NCI-H748 treated with DMSO at 0.1 percent for 48 hours (cell line): Measurements from ENCODE around the gene TIMM8A.

Experiments used
- DNase-seq: peaks from one replicate; lab custom pipeline; 2025; lab: John Stamatoyannopoulos, UW

Gene TIMM8A, protein sequence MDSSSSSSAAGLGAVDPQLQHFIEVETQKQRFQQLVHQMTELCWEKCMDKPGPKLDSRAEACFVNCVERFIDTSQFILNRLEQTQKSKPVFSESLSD

DNA sequence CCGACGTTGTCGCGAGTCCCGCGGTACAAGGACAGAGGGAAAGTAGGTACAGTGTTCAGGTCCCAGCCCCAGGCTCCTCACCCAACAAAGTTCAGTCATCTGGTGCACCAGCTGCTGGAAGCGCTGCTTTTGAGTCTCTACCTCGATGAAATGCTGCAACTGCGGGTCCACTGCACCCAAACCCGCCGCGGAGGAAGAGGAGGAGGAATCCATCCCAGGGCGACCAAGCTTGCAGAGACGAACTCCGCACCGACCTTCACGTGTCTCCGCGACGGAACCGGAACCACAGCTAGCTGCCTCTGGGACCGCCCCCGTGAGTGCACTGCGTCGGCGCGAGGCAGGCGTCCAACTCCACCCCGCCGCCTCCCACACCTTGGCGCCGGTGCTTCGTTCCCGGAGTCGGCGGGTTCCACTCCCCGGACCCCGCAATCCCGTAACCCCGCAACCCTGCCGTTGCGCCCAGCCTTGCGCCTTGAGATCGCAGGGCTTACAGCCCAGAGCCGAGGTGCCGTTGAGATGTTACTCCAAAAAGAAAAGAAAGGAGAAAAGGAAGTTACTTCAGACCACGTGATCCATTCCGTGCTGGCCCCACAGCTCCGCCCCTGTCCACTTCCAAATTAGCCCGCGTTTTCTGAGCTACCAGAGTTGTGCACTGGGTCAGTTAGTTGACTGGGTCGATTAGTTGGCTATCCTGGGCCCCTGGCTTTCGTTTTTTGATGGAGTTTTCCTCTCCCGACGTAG, at the start of gene TIMM8A:
Gene TIMM8A (minus strand): TSS at position 291 of the 741 bp plus-strand sequence. CDS start 78 bp downstream, at position 213.
- peak; percentile 33 for DNase-seq

DNA sequence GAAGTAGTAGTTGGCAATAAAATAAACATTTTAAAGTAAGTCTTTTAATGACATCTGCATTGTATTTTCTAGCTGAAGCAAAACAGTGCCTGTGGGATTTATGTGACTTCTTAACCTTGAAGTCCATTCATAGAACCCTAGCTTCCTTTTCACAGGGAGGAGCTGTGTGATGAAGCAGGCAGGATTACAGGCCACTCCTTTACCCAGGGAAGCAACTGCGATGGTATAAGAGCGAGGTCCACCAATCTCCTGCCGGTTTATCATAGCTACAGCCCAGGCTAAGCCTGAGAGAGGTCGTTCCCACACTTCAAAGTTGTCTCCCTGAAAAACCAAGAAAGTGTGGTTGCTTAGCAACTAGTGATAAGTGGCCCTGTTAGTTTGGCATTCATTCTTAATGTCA, 49.2 kb upstream of the TIMM8A start:
- DNase-seq, result no peak

DNA sequence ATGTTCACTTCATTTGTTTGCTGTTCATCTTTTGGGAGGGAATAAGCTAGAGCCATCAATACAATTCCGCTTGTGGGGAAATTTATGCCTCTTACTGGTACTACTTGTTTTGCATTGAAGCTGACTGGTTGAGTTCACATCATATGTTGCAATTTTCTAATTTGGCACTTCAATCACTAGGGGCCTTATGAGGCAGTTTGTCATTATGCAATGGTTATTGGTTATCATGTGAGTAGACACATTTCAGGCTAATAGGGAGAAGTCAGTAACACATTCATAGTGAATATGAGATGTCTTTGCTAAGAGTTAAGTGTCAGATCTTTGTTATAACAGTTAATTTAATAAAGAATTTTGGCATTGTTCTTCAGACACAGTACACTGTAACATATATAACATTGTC, 47.2 kb upstream of the TIMM8A start:
- DNase-seq, result no peak

DNA sequence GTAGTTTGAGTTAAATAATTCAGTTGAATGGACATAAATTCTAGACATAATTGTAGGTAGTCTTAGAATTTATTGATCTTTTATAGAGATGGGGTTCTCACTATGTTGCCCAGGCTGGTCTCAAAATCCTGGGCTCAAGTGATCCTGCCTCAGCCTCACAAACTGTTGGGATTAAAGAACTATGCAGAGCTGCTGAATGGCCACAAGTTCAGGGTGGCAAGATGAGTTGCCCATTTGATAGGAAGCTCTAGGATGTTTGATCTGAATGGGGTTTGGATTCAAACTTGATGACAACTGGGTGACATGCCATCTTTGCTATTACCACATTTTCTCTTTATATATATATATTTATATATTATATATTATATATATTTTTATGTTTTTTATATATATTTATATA, 45.8 kb upstream of the TIMM8A start:
- no peak for DNase-seq

DNA sequence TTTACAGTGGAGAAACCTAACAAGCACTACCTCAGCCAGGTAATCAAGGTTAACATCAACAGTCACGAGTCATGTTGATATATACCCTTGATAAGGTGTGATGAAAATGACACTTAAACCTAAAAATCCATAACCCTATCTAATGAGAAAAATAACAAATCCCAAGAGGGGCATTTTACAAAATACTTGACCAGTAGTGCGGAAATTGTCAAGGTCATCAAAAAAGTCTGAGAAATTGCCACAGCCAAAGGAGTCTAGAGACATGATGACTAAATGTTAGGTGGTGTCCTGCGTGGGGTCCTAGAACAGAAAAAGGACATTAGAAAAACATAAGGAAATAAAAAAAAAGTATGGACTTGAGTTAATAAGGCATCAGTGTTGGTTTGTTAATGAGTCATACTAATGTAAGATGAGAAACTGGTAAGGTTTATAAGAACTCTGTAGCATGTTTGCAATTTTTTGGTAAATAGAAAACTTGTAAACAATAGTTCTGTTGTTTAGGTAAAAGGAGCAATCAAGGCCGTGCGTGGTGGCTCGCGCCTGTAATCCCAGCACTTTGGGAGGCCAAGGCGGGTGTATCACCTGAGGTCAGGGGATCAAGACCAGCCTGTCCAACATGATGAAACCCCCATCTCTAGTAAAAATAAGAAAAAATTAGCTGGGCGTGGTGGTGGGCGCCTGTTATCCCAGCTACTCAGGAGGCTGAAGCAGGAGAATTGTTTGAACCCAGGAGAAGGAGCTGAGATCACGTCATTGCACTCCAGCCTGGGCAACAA, 45.2 kb upstream of the TIMM8A start:
- DNase-seq, result no peak

DNA sequence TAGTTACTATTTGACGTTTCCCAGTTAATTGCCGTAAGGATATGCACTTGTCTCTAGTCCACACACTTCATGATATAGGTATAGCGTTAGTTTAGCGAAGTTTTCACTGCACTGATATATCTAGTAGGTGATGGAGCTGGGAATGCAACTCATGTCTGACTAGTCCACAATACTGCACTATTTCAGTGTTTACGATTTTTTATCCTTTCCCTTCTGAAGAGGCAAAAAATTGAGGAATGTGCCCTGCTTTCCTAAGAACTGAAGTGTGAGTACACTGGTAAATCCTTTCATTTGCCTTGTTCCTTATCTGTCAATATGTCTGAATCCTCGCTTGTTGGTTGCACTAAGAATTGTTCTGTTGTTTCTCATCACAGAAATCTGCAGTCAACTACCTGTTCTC, 43.3 kb upstream of the TIMM8A start:
- no peak for DNase-seq

DNA sequence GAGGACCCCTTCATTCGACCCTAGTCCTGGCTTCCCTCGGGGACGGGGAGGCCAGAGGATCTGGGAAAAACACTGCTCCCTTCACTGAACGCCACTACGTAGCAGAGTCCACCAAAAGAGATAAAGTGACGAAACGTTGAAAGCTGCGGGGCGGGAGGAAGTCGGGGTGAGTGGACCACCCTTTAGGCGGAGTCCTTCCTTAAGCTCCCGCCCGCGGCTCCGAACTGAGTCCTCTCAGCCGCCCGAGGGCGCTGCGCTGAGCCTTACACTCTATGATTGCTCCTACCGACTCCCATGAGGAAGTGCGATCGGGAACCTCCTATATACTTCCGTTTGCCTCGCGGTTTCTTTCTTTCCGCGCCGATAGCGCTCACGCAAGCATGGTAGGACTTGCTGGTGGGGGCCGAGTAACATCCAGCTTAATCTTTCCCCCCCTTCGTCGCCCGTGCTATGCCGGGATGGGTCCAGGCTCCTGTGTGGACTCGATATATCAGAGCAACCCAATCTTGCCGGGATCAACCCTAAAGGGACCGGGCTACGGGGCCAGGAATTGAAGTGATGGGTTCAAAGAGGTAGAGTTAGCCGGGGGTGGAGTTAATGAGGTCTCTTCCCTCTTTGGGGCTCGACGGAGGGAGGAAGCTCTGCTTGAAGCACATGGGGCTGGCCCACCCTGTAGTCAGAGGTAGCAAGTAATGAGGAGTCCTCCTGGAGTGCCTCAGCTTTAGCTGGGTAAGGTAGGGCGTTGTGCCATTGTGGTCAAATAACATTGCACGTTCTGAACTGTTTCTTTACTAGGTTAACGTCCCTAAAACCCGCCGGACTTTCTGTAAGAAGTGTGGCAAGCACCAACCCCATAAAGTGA, 42.4 kb upstream of the TIMM8A start, which contains the start of gene RPL36A:
Gene RPL36A (plus strand): TSS at position 348 of the 862 bp plus-strand sequence. CDS start 33 bp downstream, at position 381.
- DNase-seq, result peak; percentile 78

DNA sequence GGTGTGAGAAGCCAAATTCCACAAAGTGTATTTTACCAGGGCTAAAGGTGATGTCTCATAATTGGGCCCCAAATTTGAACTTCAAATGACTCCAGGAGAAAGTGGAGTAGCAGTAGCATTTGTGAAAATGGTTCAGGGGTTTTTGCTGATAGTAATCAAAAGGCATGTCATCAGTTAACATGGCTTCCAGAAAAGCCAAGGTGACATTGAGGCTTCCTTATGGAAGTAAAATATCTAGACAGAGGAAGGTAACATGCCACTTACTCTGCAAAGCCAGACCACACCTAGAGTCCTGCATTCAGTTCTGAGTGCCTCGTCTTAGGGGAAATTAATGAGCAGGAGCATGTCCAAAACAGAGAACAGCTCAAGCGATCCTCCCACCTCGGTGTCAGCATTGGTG, 40.1 kb upstream of the TIMM8A start:
- DNase-seq, result no peak

DNA sequence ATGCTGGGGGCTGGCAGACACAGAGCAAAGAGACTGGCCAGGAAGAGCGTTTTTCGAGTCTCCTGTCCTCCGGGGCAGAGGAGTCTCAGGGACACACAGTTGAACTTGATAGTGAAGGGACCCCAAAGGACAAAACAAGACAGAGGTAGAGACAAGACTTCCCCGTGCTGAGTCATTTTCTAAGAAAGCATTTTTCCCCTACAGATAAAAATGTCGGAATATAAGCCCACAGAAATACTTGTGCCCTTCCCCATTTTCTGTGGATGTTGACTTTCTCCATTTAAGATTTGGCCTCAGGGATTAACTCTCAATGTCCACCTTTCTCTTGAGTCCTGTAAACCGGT, 38.0 kb upstream of the TIMM8A start:
- no peak for DNase-seq

DNA sequence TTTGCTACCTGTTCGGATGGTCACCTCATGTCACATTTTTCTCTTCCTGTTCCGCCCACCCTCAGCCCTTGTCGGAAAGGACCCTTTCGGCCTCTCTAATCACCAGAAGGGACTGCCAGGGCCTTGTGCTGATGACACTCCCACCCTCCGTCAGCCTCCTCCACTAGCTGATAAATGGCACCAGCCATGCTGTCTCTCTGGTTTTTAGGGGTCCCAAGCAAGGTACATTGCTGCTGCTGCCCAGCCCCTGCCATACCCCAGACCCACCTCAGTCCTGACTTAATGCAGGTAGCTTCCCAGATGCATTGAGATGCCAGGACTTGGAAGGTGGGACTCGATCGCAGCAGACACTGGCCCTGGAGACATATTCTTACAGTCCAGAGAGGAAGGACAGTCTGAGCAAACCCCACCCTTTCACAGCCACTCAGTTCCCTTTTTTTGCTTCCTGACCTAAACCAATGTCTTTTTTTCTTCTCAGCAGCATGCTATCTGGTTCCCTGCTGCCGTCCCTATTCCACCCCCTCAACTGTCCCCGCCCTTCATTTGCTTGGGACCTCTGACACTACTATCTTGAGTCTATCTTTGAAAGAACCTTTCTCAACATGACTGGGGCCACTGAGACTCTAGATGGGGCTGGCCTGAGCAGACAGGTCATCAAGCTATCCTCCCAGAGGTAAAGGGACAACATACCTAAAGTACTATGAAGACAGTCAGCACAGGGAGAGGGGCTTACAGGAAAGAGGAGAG, 37.4 kb upstream of the TIMM8A start, which contains the start of gene BTK:
Gene BTK (minus strand): TSS at position 397 of the 747 bp plus-strand sequence. CDS start 10,907 bp downstream, outside the sequence.
- DNase-seq, result no peak

DNA sequence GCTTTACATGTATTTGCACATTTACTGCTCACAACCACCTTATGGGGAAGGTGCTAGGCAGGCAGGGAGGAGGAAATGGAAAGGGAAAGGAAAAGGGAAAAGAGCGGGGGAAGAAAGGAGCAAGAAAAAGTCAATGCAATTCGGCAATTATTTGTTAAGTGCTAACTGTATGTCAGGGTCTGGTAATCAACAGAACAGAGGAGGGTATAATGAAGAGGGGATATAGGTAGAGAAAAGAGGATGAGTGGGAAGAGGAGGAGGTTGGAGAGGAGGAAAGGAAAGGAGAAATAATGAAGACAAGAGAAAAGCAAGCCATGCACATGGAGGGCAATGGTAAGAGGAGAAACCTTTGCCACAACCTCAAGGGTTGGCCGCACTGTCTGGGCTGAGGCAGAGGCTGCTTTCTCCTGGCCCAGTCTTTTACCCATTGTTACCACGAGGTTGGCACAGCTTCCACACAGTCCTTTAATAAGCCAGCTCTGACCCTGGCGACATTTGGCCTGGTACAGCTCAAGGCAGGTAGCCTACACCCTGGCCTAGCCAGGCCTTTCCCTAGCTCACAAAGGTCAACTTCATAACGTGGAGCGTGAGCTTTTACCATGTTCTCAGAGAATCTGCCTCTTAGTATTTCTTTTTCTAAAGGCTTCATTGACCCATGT, 36.6 kb upstream of the TIMM8A start:
- DNase-seq, result no peak

DNA sequence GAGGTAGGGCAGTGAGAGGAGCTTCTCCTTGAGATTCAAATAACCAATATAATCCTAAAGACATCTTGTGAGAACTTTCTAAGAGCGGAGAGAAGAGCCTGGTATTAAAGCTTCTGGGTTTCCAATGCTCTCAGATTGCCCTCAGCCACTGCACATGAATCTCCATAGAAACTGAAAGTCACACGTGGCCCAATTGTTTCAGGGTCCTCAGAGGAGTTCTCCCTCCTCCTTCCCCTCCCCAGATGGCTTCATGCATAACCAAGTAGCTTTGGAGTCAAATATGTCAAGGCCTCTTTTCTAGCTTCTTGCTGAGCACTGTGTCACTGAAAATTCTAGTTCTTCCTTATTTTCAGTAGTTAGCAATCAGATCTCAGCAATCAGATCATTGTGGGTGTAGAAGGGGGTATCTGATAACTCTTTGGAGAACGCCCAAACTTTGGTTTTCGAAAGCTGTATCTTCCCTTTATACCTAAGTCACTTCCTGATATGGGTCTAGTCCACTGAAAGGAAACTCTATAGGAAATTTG, 35.2 kb upstream of the TIMM8A start:
- no peak for DNase-seq

DNA sequence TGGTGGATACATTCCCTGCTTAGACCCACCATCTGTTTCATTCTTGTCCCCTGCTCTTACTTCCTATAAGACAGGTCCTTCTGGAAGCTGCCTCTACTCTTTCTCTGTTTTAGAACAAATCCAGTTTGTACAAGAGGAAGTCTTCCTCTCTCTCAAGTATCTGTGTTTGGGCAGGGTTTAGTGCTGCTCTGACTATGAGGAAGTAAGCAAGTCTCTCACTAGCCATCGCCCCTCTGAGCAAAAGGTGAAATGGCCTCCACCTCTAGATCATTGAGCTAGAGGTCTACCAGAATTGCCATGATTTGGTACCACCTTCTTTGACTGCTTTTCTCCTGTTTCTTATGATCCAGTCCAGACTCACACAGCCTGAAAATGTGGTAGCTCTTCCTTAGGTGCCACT, 29.0 kb upstream of the TIMM8A start:
- no peak for DNase-seq

DNA sequence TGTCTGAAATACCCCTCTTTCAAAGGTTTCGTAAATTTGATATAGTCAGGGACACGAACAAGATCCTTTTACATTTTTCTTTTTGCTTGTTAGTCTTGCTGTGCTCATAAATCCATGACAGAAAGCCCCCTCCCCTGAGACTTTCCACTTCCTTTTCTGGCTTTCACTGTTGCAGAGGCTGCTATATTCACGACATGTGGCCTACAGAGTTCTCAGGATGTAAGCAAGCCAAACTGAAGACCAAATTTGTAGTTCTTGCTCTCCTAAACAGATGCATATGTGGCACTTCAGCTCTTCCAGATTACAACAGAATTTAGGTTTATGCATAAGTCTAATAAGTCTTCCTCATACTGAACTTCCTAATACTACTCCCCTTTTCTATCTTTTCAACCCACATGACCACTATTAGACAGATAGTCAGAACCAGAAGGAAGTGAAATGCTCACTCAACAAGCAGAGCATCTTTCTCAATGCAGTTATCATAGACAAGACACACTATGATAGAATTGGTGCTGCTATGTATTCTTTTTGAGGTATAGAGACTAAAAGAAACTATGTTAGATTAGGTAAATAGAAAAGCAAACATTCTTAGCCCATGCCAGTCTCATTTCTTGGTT, 22.5 kb upstream of the TIMM8A start:
- no peak for DNase-seq

DNA sequence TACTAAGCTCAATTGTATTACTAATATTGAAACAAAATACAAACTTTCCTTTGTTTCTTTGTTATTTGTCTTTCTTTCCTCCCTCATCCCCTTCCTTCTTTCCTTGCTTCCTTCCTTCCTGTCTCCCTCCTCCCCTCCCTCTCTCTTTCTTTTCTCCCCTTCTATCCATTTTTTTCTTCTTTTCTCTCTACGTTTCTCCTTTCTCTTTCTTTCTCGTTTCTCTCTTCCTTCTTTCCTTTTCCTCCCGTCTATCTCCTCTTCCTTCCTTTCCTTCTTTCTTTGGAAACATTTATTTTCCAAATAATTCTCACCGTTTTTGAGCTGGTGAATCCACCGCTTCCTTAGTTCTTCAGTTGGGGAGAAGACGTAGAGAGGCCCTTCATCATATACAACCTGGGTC, 21.1 kb upstream of the TIMM8A start:
- DNase-seq, result no peak

DNA sequence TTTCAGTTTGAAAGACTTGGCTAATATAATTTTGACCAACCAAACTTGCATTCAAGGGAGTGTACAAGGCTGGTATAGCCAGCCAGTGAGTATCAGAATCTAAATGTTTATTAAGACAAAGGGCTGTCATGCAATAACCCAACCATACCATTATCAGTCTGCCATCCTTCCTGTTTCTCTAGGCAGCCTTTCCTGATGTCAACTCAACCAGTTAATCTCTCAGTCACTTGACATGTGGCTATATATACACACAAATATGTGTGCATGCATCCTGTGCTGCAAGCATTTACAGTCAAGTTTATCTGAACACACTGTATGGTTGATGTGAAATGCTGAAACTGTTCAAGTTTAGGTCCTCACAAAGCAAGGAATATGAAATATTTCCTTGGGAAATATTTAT, 20.3 kb upstream of the TIMM8A start:
- no peak for DNase-seq

DNA sequence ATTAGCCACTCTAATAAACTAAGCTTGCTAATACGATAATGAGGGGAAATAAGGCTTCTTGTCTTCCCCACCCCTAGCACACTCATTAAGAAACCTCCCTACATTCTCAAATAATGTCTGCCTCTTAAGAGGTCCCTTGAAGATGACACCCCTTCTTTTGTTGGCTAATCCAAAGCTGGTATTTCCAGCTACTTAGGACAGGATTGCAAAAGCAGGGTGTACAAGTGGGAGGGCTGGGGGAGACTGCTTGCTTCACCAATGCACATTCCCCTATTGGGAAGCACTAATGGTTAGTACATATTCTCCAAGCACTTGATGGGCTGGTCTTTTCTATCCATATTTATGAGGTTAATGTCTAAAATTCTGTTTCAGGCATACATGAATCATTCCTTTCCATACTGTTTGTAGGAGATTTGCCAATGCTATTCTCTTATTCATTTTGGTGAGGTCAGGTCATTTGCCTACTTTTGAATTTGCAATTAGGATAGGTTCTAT, 16.8 kb upstream of the TIMM8A start:
- DNase-seq, result no peak

DNA sequence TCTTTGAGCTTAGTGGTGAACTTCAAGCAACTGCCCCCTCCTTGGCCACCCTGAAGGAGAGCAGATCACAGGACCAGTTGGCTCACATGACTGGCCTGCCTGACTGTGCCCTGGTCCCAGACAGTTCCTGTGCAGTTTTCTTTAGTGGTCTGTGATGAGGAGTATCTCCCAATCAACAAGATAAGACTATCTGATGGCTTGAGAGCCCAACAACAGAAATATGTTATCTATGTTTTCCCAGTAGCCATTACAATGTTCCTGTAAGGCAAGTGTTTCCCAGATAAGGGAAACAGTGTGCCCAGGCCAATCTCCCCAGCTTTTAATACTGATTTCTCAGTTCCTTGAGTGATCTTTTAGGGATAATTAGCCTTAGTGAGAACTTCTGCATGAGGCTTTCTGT, 14.2 kb upstream of the TIMM8A start:
- no peak for DNase-seq

DNA sequence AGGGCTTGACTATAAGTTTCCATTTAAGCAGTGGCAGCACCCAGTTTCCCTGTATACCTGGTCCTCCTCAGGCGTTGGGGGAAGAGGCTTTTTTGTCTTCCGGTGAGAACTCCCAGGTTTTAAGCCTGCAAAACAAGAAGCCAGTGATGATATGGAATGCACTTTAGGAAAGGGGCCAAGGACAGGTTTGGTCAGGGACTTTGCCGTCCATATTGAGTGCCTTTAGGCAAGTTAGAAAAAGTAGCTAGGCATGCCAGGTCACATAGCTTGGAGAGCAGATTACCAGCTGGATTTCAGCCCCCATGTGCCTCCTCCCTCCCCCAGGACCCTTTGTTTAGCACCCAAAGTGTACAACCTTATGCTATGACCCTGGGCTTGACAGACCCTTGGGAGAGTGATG, 13.6 kb upstream of the TIMM8A start:
- no peak for DNase-seq

DNA sequence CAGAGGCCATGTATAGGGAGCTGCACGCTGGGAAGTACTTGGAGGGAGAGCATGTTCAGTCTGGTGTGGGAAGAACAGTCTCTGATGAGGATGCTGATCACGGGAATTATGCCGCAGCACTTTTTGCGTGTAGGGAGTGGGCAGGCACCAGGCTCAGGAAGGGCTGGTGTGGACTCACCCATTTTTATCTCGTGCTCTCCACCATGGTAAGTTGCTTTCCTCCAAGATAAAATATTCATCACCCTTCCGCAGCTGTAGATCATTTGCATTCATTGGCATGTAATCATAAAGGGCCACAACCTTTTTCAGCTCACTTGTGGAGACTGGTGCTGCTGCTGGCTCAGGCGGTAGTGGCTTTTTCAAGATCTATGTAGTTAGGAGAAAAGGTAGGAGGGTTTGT, 11.8 kb upstream of the TIMM8A start:
- no peak for DNase-seq
